GM19468 (cell line): ENCODE data around the gene SNX18.

Experiments
- ATAC-seq: cut with Tn5 transposase; IDR thresholded peaks from one replicate; pipeline ENCODE4 v1.9.1; 2021; ENCODE audit warnings: mild to moderate bottlenecking, moderate library complexity, moderate number of reproducible peaks; ENCODE audit not compliant: unreplicated experiment; ENCODE audit errors: extremely low read depth

SNX18 gene

GRCh38 chr5:54577528-54577927, 60.0 kb downstream of the SNX18 start:
- ATAC-seq: no peak

- ATAC-seq: no peak
Observed at GRCh38 chr5:54577937-54578653, 60.5 kb downstream of the SNX18 start.

DNA sequence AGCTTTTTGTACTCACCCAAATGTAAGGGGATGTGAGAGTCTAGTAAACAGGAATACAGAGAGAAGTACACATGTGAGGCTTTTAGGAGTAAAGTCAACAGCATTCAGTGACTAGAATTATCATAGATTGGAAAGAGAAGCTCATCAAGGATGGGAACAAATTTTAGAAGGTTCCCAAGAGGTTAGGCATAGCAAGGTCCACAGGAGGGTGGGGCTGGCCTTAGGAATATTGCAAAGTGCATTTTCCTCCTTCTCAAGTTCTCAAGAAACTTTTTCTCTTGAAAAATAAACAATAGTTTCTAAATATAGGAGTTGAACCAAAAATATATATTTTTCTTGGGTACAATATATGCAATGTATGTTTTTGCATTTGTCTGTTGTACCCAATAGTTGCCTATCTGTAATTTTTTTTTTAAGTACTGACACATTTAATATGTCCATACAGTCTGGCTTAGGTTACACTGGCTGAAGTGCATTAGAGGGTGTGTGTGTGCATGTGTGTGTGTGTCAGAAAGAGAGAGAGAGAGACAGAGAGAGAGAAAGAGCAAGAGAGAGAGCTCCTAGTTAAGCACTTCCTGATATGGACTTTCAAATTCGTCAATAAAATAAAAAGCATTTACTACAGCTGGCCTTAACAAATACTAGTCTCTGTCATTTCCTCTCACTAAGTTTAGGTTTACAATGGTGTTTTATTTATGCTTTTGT, 62.2 kb downstream of the SNX18 start:
- no peak for ATAC-seq

DNA sequence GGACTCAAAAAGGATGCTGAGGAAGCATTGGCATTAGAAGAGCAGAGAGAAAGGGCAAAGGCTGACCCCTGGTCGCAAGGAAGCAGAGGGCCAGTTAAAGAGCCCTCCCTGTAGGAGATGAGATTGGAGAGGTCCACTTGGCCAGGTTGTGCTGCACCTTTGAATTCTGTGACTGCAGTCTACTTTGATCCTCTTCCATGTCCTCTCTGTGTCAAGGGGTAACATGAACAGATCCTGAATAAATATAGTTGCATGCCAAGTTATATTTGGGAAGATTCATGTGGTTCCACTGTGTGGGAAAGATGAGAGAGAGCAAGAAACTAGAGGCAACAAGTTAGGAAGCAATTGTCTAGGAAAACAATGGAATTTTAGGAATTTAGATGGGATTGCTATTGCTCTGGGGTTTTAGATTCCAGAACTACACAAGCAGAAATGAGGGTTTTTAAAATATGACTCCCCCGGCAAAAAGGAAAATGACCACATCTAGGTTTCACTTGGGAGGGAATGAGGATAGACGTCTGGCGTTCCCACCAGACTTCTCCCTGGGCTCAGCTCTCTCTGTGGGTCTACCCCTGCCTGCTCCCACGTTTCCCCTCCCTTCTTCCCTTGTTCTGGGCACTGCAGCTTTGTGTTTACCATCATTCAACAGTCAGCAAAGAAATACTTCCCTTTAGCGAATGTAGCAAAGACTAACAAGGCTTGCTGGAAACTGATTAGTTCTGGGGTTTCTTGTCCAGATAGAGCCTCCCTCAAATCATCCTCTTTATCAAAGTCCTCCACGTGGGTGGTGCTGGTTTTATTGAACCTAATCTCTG, 63.6 kb downstream of the SNX18 start:
- no peak for ATAC-seq

- no peak for ATAC-seq
Observed at GRCh38 chr5:54581831-54582548, 64.4 kb downstream of the SNX18 start.

GRCh38 chr5:54586336-54586735, 68.8 kb downstream of the SNX18 start:
- ATAC-seq: no peak

DNA sequence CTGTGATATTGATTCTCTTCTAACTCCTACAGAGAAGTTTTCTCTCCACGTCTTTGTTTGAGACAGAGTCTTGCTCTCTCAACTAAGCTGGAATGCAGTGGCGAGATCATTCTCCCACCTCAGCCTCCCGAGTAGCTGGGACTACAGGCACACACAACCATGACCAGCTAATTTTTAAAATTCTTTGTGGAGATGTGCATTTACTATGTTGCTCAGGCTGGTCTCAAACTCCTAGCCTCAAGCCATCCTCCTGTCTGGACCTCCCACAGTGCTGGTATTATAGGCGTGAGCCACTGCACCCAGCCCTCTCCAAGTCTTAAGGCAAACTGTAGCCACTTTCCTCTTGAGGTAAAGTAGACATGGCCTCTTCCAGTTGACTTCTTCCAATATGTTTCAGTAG, 72.2 kb downstream of the SNX18 start:
- ATAC-seq: no peak

- no peak for ATAC-seq
Observed at GRCh38 chr5:54590824-54591223, 73.3 kb downstream of the SNX18 start.

GRCh38 chr5:54593779-54594178, 76.2 kb downstream of the SNX18 start:
- ATAC-seq: no peak

DNA sequence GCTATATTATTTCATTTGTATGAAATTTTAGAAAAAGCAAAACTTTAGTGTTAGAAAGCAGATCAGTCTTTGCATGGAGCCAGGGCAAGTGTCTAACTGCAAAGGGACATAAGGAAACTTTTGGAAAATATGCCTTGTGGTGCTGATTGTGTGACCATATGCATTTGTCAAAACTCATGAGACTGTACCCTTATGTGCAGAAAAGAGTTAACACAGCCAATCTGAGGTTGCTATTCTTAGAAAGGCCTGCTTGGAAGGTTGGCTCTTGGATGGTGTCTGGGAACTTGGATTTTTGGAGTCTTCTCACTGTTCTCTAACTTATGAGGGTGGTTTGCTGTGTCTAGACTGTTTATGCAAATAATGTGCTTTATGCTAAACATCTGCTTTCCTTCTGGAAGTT, 76.6 kb downstream of the SNX18 start:
- ATAC-seq: no peak

DNA sequence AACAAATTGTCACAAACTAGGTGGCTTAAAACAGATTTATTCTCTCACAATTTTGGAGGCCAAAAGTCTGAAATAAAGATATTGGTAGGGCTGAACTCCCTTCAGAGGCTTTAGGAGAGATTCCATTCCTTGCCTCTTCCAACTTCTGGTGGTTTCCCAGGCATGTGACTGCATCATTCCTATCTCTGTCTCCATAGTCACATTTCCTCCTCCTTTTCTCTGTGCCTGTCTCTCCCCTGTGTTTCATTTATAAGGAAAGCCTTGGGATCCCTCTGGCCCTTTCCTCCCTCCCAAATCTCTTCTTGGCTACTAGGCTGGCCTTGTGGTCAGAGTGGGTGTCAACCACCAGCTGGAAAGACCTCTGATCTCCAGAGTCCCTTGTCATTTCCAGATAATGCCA, 78.2 kb downstream of the SNX18 start:
- no peak for ATAC-seq
